Sigmoid colon (tissue), 4 donors: Measurements from ENCODE around the gene DIS3L2.

Experiments
- CTCF ChIP-seq, 4 experiments: fragments of 450-650 bp in 3 of 4; fragments of 200-600 bp in 1 of 4; IDR thresholded peaks; one replicate each; pipeline ENCODE4 v1.5.1; 2016 to 2019; ENCODE audit warnings: antibody characterized with exemption in 4 of 4, mild to moderate bottlenecking in 3 of 4, moderate library complexity in 2 of 4
- POLR2A ChIP-seq, 2 donors: fragments of 450-650 bp; IDR thresholded peaks; one replicate each; pipeline ENCODE4 v1.6.1; 2016; ENCODE audit warnings: antibody characterized with exemption in 2 of 2, mild to moderate bottlenecking in 2 of 2, moderate library complexity in 2 of 2
- POLR2AphosphoS5 ChIP-seq, 4 donors: sonication (generic); formaldehyde crosslinking; IDR thresholded peaks; one replicate each; pipeline ENCODE4 v1.6.1; 2017; ENCODE audit warnings: antibody characterized with exemption in 4 of 4

- TF ChIP-seq POLR2A (IDR thresholded peaks at IDR 0.05) (no peak), POLR2AphosphoS5 (IDR thresholded peaks at IDR 0.05) (no peak), CTCF (IDR thresholded peaks at IDR 0.05) (no peak)
These were observed 348.6 kb downstream of the DIS3L2 start for GRCh38 chr2:232310121-232310520.
